Adrenal gland (tissue), 5 donors: ENCODE data around the gene ERICH2.

Source experiments
- CTCF ChIP-seq, 6 experiments: fragments of 450-650 bp in 4 of 6; fragments of 200-600 bp in 2 of 6; sonication (generic) in 1 of 6; IDR thresholded peaks; 1 replicate in 5 of 6; 2 replicates in 1 of 6; pipeline versions ENCODE4 v1.5.1 to v1.8.0; 2016 to 2021; ENCODE audit warnings: antibody characterized with exemption in 6 of 6, mild to moderate bottlenecking in 2 of 6, moderate library complexity in 1 of 6
- POLR2A ChIP-seq, 2 donors: fragments of 450-650 bp; IDR thresholded peaks; one replicate each; pipeline ENCODE4 v1.6.1; 2017; ENCODE audit warnings: antibody characterized with exemption in 2 of 2, mild to moderate bottlenecking in 2 of 2, moderate library complexity in 1 of 2
- donor health status: DM: no; HTN: no; CAD: no.

GRCh38 chr2:170822290-170823087 is 52.3 kb downstream of the ERICH2 start:
- TF ChIP-seq POLR2A (IDR thresholded peaks at IDR 0.05) (no peak), CTCF (IDR thresholded peaks at IDR 0.05) (no peak)
